Hindlimb muscle (tissue), 1 donor: ENCODE data around the gene DCTN2. TPM values are rescaled to one million over a fixed set of nuclear protein-coding genes. Genes with fewer than 3 reads are reported as not detected.
A peak's percentile ranks its signal among the peaks of the same experiment; 100 is the strongest.
"Not testable (repeated sequence)": the region's sequence is repeated elsewhere in the genome, so short reads cannot be mapped to it uniquely, and the experiment has no call there.

Source experiments
- DNase-seq: peaks from one replicate; pipeline ENCODE4 v3.0.0-alpha.2; 2013
- polyA plus RNA-seq: library from polyadenylated mRNA; unstranded; fragments of 120-200 nt; gene quantifications from one replicate; pipeline ENCODE4 v1.2.1, GENCODE V29; 2013; ENCODE audit not compliant: insufficient read length

The DCTN2 gene
- 157 TPM for polyA plus RNA-seq

- DNase-seq = peak; percentile 96
These were observed at the start of gene DCTN2 for GRCh38 chr12:57546438-57547287. TSS of gene DCTN2 (minus strand) at chr12:57547192. CDS start at chr12:57547063, 129 bp downstream.

- DNase-seq = no peak
These were observed 46.2 kb upstream of the DCTN2 start for GRCh38 chr12:57593187-57593586.

- DNase-seq = no peak
These were observed 45.7 kb upstream of the DCTN2 start for GRCh38 chr12:57592551-57593165.

GRCh38 chr12:57591782-57592325 lies 44.9 kb upstream of the DCTN2 start:
- no peak for DNase-seq

- DNase-seq = peak; percentile 56
These were observed 44.1 kb upstream of the DCTN2 start, which contains the start of gene PIP4K2C for GRCh38 chr12:57590864-57591781. TSS of gene PIP4K2C (plus strand) at chr12:57591192. CDS start at chr12:57591290, 98 bp downstream.

GRCh38 chr12:57590479-57590863 lies 43.5 kb upstream of the DCTN2 start:
- no peak for DNase-seq

- DNase-seq = not testable (repeated sequence)
These were observed 42.1 kb upstream of the DCTN2 start for GRCh38 chr12:57588951-57589610.

- no peak for DNase-seq
These were observed 39.9 kb upstream of the DCTN2 start for GRCh38 chr12:57586832-57587429.

- DNase-seq = no peak
These were observed 39.1 kb upstream of the DCTN2 start for GRCh38 chr12:57586128-57586527.

- no peak for DNase-seq
These were observed 38.2 kb upstream of the DCTN2 start for GRCh38 chr12:57585156-57585555.

- DNase-seq = no peak
These were observed 37.7 kb upstream of the DCTN2 start for GRCh38 chr12:57584690-57585089.

- no peak for DNase-seq
These were observed 37.1 kb upstream of the DCTN2 start for GRCh38 chr12:57584050-57584449.

- DNase-seq = peak; percentile 77
These were observed 36.2 kb upstream of the DCTN2 start for GRCh38 chr12:57583008-57583831.

- DNase-seq = no peak
These were observed 35.4 kb upstream of the DCTN2 start for GRCh38 chr12:57582440-57582839.

GRCh38 chr12:57581802-57582201 lies 34.8 kb upstream of the DCTN2 start:
- DNase-seq = no peak

GRCh38 chr12:57580466-57580795 lies 33.4 kb upstream of the DCTN2 start:
- DNase-seq = no peak

- no peak for DNase-seq
These were observed 32.9 kb upstream of the DCTN2 start for GRCh38 chr12:57579677-57580465.

GRCh38 chr12:57579011-57579410 lies 32.0 kb upstream of the DCTN2 start:
- no peak for DNase-seq

GRCh38 chr12:57577981-57578758 lies 31.2 kb upstream of the DCTN2 start:
- no peak for DNase-seq
